ENCODE data around the gene SLC25A6. TPM values are rescaled to one million over a fixed set of nuclear protein-coding genes. Genes with fewer than 3 reads are reported as not detected.

SLC25A6 gene
- total RNA-seq = 383 and 576 TPM in 2 replicates

DNA sequence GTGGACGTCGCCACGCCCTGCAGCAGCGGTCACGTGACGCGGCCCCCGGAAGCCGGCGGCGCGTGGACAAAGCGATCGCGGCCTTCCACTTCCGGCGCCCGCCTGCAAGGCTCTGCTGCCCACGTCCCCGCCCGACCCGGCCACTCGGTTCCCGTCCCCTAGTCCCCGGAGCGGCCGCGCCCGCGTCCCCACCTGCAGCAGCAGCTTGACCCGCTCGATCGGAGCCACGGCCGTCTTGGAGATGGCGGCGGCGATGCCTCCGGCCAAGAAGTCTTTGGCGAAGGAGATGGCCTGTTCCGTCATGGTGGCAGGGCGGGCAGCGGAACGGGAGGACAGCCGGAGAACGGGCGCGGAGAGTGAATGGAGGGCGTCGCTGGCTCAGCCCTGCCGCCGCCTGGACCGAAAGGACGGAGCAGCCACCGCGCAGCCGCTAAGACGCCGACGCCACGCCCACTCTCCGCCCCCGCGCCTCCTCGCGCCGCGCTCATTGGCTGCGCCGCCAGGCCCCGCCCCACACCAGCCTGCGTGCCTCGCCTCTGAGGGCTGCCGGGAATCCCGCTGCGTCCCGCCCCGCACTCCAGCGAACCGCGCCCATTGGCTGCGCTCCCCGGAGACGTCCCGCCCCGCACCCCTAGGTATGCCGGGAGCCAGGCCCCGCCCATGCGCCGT is at the start of gene SLC25A6:
SLC25A6 (minus strand) TSS at position 407 of the 669 bp plus-strand sequence; CDS start at position 303, 104 bp downstream.

DNA sequence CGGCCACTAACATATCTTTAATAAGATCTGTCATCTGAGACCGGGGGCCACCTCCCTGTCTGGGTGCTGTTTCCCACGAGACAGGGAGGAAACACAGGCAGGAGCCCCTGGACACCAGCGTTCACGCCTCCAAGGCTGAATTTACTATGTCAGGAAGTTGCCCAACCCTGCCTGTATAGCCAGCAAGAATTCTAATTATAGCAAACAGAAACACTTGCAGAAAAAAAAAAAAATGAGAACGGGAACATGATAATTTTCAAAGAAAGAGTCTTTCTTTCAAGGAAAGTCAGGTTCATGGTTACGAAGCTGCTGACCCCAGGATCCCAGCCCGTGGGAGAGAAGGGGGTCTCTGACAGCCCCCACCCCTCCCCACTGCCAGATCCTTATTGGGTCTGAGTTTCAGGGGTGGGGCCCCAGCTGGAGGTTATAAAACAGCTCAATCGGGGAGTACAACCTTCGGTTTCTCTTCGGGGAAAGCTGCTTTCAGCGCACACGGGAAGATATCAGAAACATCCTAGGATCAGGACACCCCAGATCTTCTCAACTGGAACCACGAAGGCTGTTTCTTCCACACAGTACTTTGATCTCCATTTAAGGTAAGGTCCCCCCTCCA is 55.5 kb downstream of the SLC25A6 start, which contains the start of gene IL3RA:
IL3RA (plus strand) TSS at position 455 of the 613 bp plus-strand sequence. CDS start 4,981 bp downstream, outside the sequence.

Other genes with a start within 250 kb of the SLC25A6 start
- gene CRLF2, start 179.5 kb downstream of the SLC25A6 start, total RNA-seq = not detected in 2 replicates
- gene CSF2RA, start 123.3 kb downstream of the SLC25A6 start, total RNA-seq = not detected in 2 replicates
- not detected in 2 replicates for gene IL3RA, start 55.3 kb downstream of the SLC25A6 start, total RNA-seq
- 39.9 and 44.0 TPM in 2 replicates for gene ASMTL, start 60.8 kb upstream of the SLC25A6 start, total RNA-seq
- 0.09 TPM in 1 of 2 replicates, not detected in the other for gene P2RY8, start 145.1 kb upstream of the SLC25A6 start, total RNA-seq
- 24.3 and 28.8 TPM in 2 replicates for gene AKAP17A, start 199.5 kb upstream of the SLC25A6 start, total RNA-seq
- gene ASMT, start 222.9 kb upstream of the SLC25A6 start, total RNA-seq = not detected in 2 replicates